Nephron progenitor cell (in vitro differentiated cells): ENCODE data around the gene KRT81.

ENCODE experiments used
- DNase-seq: peaks from one replicate; pipeline ENCODE4 v3.0.0; 2021
- H3K27ac Mint-ChIP-seq: 2 replicates; pipeline ENCODE4 v1.8.0; 2021; ENCODE audit warnings: mild to moderate bottlenecking, moderate library complexity, mixed read lengths
- H3K27me3 Mint-ChIP-seq: 2 replicates; pipeline ENCODE4 v1.8.0; 2021; ENCODE audit warnings: mild to moderate bottlenecking, low read depth, mixed read lengths; ENCODE audit not compliant: poor library complexity
- H3K36me3 Mint-ChIP-seq: 2 replicates; pipeline ENCODE4 v1.8.0; 2021; ENCODE audit warnings: low read depth, mixed read lengths
- H3K4me1 Mint-ChIP-seq: 2 replicates; pipeline ENCODE4 v1.8.0; 2021; ENCODE audit warnings: mixed read lengths
- H3K4me3 Mint-ChIP-seq: 2 replicates; pipeline ENCODE4 v1.8.0; 2021; ENCODE audit warnings: mild to moderate bottlenecking, moderate library complexity, mixed read lengths
- H3K9me3 Mint-ChIP-seq: 2 replicates; pipeline ENCODE4 v1.8.0; 2021; ENCODE audit warnings: mild to moderate bottlenecking, moderate library complexity, mixed read lengths
- TF ChIP-seq, protein P1 (sequence below): fragments of 200-600 bp; sonication (generic); IDR thresholded peaks from 2 replicates; pipeline ENCODE4 v1.5.0; 2021; ENCODE audit warnings: antibody characterized with exemption

KRT81 gene

DNA sequence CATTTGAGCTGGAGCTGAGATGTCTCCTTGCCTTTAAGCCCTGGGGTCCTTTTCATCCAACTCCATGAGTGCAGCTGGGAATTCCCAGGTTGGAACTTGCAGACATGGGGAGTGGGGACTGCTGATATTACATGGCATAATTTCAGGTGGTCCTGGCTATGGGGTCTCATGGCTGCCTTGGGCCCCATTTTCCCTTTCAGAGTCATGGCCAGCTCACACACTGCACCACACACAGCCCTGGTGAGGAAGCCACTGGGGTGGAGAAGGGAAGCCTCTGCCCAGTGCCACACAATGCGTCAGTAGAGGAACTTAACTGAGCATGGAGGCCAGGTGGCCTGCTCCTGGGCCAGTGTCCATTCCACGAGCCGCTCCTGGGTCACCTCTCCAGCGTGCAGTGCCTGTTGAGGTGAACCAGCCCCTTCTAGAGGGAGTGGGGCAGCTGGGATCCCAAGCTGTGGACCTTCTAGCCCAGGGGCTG is 34.2 kb downstream of the KRT81 start:
- no peak for DNase-seq
- Mint-ChIP-seq H3K36me3 (peaks cover 10% of the 10 kb centered on the region), H3K4me1 (peaks cover 36% of the 10 kb centered on the region), H3K27me3 (peaks cover 80% of the 10 kb centered on the region), H3K9me3 (peaks cover 30% of the 10 kb centered on the region), H3K27ac (no peak overlapping the region), H3K4me3 (no peak overlapping the region)
- TF ChIP-seq, protein P1, sequence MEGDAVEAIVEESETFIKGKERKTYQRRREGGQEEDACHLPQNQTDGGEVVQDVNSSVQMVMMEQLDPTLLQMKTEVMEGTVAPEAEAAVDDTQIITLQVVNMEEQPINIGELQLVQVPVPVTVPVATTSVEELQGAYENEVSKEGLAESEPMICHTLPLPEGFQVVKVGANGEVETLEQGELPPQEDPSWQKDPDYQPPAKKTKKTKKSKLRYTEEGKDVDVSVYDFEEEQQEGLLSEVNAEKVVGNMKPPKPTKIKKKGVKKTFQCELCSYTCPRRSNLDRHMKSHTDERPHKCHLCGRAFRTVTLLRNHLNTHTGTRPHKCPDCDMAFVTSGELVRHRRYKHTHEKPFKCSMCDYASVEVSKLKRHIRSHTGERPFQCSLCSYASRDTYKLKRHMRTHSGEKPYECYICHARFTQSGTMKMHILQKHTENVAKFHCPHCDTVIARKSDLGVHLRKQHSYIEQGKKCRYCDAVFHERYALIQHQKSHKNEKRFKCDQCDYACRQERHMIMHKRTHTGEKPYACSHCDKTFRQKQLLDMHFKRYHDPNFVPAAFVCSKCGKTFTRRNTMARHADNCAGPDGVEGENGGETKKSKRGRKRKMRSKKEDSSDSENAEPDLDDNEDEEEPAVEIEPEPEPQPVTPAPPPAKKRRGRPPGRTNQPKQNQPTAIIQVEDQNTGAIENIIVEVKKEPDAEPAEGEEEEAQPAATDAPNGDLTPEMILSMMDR: no peak

DNA sequence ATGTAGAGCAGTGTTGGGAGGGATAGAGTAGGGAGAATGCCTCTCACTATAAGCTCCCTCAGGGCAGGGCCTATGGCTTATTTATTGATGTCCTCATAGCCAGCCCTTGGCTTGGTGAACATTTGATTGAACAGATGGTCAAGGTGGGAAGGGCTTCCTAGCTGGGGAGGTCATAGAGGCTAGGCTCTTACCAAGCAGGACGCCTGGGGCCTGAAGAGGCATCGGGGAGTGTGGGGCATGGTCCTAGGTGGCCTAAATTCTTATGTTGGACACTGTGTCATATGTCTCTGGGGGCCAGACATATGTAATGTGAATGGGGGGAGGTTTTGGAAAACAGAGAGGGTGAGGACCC is 34.8 kb downstream of the KRT81 start:
- no peak overlapping the region for H3K4me3 Mint-ChIP-seq
- H3K9me3 Mint-ChIP-seq: peaks cover 26% of the 10 kb centered on the region
- H3K36me3 Mint-ChIP-seq: peaks cover 7% of the 10 kb centered on the region
- no peak for DNase-seq
- peaks cover 86% of the 10 kb centered on the region for H3K27me3 Mint-ChIP-seq
- H3K27ac Mint-ChIP-seq: no peak overlapping the region
- peaks cover 36% of the 10 kb centered on the region for H3K4me1 Mint-ChIP-seq
- TF ChIP-seq, protein P1: no peak

DNA sequence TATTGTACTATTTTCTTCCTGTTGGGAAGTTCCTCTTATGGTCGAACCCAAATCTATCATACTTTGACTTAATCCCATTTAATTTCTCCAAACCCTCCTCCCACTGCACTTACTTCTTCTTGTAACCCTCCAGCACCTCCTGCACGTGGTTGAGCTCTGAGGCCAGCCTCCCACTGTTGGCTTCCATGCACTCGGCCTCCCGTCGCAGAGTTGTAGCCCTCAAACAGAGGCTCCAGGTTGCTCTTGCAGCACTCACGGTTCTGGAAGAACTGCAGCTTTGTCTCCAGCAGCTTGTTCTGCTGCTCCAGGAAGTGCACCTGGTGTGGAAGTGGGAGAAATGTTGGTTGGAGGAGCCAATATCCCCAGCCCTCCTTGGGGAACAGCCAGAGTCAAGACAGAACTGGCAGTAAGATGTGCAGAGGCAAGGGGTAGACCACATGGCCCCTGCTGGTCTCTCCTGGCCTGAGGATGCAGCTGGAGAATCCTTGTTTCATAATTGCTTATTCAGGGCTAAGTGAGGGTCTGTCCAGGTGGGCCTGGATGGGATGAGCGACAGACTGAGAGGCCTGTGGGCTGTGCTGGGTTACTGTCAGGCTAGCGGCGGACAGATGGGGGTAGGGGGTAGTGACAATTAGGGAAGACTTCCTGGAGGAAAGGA is 35.3 kb downstream of the KRT81 start:
- Mint-ChIP-seq H3K27ac (no peak overlapping the region), H3K4me3 (no peak overlapping the region), H3K36me3 (peaks cover 2% of the 10 kb centered on the region), H3K9me3 (peaks cover 21% of the 10 kb centered on the region), H3K27me3 (peaks cover 91% of the 10 kb centered on the region), H3K4me1 (peaks cover 31% of the 10 kb centered on the region)
- no peak for DNase-seq
- TF ChIP-seq, protein P1: no peak

DNA sequence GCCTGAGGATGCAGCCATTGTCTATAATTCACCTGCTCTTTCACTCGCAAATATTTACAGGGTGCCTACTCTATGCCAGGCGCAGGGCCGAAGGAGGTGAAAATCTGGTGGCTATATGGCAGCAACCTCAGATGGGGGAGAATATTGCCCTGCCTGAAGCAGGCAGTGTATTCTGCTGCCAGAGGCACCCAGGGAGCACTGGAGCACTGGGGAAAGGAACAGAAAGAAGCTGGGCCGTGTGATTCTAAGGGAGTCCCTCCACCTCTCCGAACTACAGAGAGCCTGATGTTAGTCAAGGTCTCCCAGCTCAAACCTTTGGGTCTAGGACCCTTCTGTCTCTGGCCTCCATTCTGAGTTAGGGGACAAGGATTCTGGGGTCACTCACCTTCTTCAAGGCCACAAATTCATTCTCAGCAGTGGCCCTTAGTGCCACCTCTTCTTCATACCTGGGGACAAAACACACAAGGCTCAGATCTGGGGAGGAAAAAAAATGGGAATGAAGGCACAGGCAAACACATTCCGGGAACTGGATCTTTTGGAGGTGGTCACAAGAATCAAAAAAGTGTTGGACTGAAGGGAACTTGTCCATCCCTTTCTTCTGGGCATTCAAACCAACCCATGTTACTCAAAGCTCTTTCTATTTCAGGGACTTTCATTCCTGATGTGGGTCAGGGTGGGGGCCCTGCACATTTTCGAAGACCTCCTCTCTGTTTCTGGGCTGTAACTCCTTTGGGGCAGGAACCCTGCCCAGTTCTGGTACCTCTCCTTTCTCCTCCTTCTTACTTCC is 36.2 kb downstream of the KRT81 start:
- Mint-ChIP-seq H3K4me1 (peaks cover 23% of the 10 kb centered on the region), H3K27me3 (peaks cover 95% of the 10 kb centered on the region), H3K36me3 (no peaks in the 10 kb centered on the region), H3K4me3 (no peak overlapping the region), H3K27ac (no peak overlapping the region), H3K9me3 (peaks cover 12% of the 10 kb centered on the region)
- TF ChIP-seq, protein P1: no peak
- no peak for DNase-seq

DNA sequence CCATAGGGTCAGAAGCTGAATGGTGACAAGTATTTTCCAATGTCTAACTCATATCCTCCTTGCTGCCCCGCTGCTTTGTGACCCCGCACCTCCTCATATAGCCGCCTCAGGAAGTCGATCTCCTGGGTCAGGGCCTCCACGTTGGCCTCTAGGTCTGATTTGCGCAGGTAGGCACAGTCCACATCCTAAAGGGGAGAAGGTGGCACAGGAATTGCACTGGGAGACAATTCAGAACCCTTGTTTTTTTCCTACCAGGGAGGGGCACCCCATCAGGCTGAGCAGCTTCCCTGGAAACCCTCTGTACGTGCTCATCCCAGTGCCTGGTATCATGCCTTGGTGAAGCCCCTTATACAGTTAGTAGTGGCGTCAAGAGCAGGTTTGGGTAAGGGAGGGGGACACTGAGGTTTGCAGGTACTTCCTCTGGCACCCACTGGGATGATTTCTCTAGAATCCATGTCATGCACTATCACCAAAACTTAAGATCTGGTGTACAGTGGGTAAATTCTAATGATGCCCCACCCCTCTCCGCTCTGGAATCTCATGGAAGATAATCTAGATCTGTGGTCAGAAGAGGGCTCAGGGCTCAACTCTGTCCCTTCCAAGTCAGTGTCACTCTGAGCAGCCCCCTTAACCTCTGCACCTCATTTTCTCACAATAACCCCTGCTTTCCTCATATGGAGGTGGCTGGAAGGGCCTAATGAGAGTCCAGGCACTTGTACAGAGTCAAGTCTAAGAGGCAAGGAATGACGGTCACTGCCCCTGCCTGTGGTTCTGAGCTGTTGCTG is 37.0 kb downstream of the KRT81 start:
- TF ChIP-seq, protein P1: no peak
- peaks cover 4% of the 10 kb centered on the region for H3K9me3 Mint-ChIP-seq
- peaks cover 95% of the 10 kb centered on the region for H3K27me3 Mint-ChIP-seq

More for the DNA sequence above, 37.0 kb downstream of the KRT81 start:
- H3K27ac Mint-ChIP-seq: no peak overlapping the region
- peaks cover 26% of the 10 kb centered on the region for H3K4me1 Mint-ChIP-seq
- no peak overlapping the region for H3K4me3 Mint-ChIP-seq
- H3K36me3 Mint-ChIP-seq: no peaks in the 10 kb centered on the region
- DNase-seq: no peak
